Epithelial cell of esophagus (primary cell): Measurements from ENCODE around the gene TNRC6B.
A peak's percentile ranks its signal among the peaks of the same experiment; 100 is the strongest.

Experiments used
- DNase-seq: peaks from one replicate; pipeline ENCODE4 v3.0.0; 2010; ENCODE audit warnings: low read depth
- H3K4me3 ChIP-seq: 2 replicates; pipeline ENCODE4 v1.5.1; 2011; ENCODE audit warnings: mild to moderate bottlenecking, low read length, control low read depth
- TF ChIP-seq, protein P1 (sequence below): IDR thresholded peaks from 2 replicates; pipeline ENCODE4 v1.5.1; 2011; ENCODE audit warnings: low read depth, mild to moderate bottlenecking, low read length, control low read depth, inconsistent platforms; ENCODE audit not compliant: insufficient read depth; ENCODE audit errors: missing control alignments

TNRC6B gene

DNA sequence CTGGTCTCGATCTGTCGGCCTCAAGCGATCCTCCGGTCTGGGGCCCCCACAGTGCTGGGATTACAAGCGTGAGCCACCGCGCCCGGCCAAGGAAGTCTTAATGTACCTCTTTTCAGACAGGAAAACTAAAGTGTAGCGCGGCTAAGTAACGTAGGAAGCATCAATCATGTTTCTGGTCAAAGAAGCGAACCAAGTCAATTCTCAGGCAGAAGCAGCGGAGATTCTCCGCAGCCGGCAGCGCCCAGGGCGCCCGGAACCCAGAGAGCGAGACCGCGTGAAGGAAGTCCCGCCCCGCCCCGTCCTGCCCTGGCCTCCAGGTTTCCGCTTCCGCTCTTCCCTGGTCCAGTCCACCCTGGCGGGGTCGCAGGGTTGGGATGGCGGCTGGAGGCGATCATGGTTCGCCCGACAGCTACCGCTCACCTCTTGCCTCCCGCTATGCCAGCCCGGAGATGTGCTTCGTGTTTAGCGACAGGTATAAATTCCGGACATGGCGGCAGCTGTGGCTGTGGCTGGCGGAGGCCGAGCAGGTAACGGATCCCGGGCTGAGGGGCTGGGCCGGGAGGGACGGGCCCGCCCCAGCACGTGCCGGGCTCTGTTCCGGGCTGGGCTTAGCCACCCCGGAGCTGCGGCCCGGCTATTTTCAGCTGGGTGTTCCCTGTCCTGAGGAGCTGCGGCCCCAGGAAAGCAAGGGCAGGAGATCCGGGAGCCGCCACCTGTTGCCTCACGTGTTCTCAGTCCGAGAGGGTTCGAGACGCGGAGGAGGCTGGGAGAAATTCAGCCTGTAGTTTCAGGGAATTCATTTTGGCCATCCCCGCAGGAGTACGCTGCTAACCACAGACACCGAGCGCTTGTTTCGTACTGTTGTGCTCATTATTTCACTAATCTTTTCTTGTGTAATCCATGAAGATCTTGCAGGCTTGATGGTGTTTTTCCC is 168.7 kb downstream of the TNRC6B start, which contains the start of gene ADSL:
ADSL (plus strand) TSS at position 316 of the 934 bp plus-strand sequence; CDS start at position 375, 59 bp downstream.
- peak within 1 kb of the TSS; percentile 90 for H3K4me3 ChIP-seq
- DNase-seq, result peak; percentile 88
- TF ChIP-seq, protein P1, sequence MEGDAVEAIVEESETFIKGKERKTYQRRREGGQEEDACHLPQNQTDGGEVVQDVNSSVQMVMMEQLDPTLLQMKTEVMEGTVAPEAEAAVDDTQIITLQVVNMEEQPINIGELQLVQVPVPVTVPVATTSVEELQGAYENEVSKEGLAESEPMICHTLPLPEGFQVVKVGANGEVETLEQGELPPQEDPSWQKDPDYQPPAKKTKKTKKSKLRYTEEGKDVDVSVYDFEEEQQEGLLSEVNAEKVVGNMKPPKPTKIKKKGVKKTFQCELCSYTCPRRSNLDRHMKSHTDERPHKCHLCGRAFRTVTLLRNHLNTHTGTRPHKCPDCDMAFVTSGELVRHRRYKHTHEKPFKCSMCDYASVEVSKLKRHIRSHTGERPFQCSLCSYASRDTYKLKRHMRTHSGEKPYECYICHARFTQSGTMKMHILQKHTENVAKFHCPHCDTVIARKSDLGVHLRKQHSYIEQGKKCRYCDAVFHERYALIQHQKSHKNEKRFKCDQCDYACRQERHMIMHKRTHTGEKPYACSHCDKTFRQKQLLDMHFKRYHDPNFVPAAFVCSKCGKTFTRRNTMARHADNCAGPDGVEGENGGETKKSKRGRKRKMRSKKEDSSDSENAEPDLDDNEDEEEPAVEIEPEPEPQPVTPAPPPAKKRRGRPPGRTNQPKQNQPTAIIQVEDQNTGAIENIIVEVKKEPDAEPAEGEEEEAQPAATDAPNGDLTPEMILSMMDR, result no peak

DNA sequence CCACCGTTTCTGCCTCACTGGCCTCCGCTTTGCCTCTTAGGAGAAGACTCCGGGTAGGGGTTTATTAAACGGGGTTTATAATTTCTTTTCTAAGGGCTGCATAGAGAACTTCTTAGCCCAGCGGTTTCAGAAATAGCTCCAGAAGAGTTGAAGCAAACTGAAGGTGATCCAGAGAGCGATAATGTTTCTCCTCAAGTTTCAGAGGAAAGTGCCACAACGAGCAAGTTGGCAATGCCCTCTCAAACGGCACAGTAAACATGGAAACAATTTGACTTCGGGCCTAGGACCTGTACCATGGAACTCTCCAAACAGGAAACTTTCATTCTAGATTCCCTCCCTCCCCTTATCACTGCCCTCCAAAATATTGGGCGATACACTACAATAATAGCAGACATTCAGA is 169.6 kb downstream of the TNRC6B start:
- TF ChIP-seq, protein P1, result no peak
- peak overlapping the region; percentile 90 for H3K4me3 ChIP-seq
- no peak for DNase-seq

GRCh38 chr22:40348025-40348658 is 170.4 kb downstream of the TNRC6B start:
- TF ChIP-seq, protein P1, result peak; percentile 90
- peak; percentile 68 for DNase-seq
- peak overlapping the region; percentile 90 for H3K4me3 ChIP-seq

GRCh38 chr22:40352763-40353162 is 175.0 kb downstream of the TNRC6B start:
- TF ChIP-seq, protein P1, result no peak
- H3K4me3 ChIP-seq, result no peak overlapping the region
- DNase-seq, result no peak

- no peak for DNase-seq
- TF ChIP-seq, protein P1, result no peak
Observed at GRCh38 chr22:40361100-40361499, 183.4 kb downstream of the TNRC6B start.

DNA sequence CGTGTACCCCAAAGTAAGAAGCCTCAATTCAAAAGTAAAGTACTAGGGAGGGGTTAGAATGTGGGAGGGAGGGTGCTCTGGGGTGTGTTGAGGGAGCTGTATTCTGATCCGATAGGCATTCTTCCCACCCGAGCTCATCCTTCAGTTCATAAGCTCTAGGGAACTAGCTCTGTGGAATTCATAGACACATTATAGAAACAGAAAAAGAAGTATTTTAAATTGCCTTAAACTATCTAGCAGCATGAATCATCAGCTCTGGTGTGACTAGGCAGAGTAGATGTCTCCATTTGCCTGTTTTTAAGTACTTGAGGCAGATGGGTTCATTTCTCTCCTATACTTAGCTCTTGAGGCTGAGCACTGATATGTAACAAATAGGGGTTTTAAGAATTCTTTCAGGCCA is 185.3 kb downstream of the TNRC6B start:
- no peak for DNase-seq
- TF ChIP-seq, protein P1, result no peak
- H3K4me3 ChIP-seq, result no peak overlapping the region

More at GRCh38 chr22:40361100-40361499, 183.4 kb downstream of the TNRC6B start:
- no peak overlapping the region for H3K4me3 ChIP-seq

DNA sequence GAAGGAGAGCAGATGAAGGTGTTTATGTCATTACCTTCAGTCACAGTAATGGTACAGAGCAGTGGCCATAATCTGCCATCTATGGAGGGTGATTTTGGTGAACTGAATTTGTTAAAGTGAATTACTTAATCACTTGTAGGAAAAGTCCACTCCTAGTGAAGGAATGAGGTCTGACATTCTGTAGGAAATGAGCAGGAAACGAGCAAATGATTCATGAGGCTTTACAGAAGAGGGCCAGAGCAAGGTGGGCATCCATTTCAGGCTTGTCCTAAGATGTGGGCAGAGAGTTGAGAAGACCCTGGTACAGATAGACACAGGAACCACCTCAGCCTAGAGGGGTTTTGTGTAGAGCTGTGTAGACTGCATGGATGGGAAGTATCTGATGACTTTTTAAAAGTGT is 186.7 kb downstream of the TNRC6B start:
- no peak overlapping the region for H3K4me3 ChIP-seq
- TF ChIP-seq, protein P1, result no peak
- no peak for DNase-seq
